Fibroblast of gingiva (primary cell): ENCODE results near the gene SNTA1.
"Not testable (repeated sequence)": the region's sequence is repeated elsewhere in the genome, so short reads cannot be mapped to it uniquely, and the experiment has no call there.

Experiments used
- DNase-seq: peaks from one replicate; pipeline ENCODE4 v3.0.0-alpha.2; 2011; ENCODE audit warnings: low read depth

Gene SNTA1

DNA sequence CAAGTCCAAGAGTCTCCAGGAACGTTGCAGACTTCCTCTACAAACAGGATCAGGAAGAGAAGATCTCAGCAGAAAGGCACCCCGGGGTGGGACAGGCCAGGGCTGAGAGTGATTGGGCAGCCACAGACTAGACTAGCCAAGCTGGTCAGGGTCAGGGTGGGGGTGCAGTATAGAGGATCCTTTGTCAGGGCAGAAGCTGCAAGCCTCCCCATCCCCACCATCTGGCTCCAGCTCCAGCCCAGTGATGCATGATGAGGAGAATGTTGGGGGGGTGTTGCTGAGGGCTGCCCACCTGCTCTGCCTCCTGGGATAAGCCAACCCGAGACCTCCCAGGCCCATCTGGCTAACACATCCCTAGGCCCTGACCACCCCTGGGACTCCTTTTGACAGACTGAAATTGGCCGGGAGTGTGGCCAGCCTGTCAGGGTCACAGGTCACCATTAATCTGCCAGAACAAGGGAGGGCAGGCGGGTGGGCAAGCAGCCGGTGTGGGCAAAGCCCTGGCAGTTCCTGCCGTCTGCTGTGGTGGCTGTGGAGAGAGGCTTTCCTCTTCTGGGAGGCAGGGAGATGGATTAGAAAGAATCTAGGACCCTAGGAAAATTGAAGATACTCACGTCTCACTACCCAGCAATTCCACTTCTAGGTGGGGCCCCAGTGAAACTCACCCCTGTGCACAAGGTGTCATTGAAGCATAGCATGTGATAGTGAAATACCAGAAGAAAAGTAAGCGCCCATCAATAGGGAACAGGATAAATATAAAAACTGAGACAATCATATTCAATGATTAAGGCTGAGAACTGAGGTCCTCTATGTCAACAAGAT, 22.1 kb upstream of the SNTA1 start:
- no peak for DNase-seq

DNA sequence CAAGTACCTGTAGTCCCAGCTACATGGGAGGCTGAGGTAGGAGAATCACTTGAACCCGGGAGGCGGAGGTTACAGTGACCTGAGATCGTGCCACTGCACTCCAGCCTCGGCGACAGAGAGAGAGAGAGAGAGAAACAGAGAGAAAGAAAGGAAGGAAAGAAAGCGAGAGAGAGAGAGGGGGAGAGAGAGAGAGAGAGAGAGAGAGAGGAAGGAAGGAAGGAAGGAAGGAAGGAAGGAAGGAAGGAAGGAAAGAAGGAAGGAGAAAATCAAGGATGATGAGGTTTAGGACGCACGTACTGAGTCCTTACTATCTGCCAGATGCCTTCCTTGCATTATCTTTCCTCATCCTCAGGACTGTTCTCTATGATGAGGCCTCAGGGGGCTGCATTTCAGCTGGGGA, 21.2 kb upstream of the SNTA1 start:
- not testable (repeated sequence) for DNase-seq

DNA sequence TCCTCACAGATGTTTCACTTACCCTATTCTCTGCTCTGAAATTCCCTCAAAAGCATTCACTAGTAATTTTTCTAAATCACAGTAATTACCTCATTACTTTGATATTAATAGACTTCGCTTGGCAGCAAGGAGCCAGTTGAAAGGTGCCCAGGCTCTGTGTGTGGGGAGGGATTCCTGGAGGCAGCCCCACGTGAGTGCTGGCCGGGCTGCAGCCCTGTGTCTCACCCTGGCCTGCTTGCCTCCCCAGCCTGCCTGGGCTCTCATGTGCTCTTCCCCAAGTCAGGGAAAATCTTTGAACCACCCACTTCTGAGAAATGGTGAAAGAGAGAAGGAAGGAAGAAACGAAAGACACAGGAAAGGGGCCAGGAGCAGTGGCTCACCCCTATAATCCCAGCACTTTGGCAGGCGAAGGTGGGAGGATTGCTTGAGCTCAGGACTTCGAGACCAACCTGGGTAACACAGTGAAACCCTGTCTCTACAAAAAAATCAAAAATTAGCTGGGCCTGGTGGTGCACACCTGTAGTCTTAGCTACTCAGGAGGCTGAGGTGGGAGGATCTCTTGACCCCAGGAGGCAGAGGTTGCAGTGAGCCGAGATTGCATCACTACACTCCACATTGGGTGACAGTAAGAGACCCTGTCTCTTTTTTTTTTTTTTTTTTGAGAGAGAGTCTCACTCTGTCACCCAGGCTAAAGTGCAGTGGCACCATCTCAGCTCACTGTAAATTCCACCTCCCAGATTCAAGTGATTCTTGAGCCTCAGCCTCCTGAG, 20.0 kb upstream of the SNTA1 start:
- DNase-seq: no peak

DNA sequence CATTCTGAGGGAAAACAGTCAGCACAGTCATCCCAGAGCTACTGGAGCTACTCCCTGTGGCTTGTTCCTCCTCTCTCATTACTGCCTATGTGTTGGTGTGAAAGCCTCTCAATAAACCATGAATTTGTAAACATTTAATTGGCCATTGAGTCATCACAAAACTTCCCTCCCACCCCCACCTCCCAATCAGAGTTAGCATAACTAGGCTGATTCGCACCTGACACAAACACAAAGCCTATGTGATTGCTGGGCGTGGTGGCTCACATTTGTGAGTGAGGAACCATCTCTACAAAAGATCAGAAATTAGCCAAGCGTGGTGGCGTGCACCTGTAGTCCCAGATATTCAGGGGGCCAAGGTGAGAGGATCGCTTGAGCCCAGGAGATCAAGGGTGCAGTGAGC, 17.1 kb upstream of the SNTA1 start:
- no peak for DNase-seq

DNA sequence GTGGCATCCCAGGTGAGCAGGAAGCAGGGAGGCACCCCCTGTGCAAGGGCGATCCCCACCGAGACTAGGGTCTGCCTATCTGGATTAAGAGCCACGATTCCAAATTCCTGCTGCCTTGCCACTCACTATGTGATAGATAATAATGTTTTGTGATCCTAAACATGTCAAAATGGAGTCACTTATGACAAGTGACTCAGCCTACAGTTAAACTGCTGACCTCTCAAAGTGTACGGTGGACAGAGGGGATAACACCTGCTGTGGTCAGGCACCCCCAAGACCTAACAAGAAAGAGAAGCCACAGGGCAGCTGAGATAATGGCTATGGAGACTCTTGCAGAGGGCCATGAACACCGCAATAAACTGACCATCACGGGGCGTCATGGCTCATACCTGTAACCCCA, 16.0 kb upstream of the SNTA1 start:
- DNase-seq: no peak

DNA sequence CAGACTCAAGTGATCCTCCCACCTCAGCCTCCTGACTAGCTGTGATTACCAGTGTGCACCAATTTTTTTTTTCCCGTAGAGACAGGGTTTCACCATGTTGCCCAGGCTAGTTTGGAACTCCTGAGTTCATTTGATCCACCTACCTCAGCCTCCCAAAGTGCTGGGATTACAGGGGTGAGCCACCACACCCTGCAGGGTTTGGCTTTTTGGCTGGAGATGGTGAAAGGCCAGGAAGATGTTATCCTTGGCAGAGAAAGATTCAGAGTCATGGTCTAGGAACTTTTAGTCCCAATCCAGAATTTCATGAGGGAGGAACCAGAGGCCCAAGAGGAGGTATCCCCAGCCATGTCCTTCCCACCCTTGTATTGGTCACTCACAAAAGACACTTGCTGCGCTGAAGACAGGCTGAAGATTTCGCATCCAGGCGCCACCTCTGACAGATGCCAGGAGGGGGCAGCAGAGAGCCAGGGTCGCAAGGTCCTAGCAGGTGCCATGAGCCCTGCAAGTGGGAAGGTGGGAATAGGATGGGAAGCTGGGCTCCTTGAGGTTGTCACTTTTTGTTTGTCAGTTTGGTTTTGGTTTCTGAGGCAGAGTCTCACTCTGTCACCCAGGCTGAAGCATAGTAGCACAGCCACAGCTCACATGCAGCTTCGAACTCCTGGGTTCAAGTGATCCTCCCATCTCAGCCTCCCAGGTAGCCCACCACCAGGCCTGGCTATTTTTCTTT, 13.5 kb upstream of the SNTA1 start:
- DNase-seq: peak; percentile 62

DNA sequence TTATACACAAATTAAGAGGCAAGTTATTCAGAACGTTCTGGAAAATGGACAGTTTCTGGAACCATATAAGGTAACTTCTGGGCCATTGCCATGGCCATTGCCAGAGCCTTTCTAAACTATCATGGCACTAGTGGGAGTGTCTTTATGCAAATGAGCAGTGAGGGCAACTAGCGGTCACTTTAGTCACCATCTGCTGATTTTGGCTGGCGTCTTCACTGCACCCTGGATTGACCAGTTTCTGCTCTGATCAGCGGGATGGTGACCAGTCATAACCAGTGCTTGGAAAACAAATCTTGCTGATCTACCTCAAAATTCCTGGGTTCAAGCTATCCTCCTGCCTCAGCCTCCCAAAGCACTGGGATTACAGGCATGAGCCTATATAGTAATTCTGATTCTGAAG, 7.3 kb upstream of the SNTA1 start:
- DNase-seq: no peak

DNA sequence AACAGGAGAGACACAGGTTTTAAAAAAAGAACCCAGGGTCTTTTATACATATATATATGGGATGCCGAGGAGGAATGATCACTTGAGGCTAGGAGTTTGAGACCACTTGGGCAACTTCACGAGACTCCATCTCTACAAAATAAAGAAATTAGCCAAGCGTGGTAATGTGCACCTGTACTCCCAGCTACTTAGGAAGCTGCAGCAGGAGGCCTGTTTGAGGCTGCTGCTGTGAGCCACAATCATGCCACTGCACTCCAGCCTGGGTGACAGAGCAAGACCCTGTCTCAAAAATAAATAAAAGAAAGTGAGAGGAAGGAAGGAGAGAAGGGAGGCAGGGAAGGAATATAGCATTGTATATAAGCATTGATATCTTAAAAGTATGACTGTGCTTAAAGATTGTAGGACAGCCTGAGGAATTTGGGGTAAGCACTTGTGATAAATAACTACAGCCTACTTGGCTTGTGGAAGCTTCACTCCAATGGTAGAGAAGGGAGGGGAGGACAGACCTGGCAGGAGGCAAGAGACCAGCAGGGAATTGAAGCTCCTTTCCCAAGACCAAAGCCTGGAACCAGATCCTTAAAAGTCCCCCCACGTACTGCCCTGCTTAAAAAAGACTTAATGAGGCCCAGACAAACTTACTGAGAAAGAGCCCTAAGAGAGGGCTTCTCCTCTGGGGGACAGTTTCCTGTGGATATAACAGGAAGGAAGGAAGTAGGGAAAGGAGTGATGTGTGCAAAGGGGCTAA, 2.5 kb upstream of the SNTA1 start:
- no peak for DNase-seq

DNA sequence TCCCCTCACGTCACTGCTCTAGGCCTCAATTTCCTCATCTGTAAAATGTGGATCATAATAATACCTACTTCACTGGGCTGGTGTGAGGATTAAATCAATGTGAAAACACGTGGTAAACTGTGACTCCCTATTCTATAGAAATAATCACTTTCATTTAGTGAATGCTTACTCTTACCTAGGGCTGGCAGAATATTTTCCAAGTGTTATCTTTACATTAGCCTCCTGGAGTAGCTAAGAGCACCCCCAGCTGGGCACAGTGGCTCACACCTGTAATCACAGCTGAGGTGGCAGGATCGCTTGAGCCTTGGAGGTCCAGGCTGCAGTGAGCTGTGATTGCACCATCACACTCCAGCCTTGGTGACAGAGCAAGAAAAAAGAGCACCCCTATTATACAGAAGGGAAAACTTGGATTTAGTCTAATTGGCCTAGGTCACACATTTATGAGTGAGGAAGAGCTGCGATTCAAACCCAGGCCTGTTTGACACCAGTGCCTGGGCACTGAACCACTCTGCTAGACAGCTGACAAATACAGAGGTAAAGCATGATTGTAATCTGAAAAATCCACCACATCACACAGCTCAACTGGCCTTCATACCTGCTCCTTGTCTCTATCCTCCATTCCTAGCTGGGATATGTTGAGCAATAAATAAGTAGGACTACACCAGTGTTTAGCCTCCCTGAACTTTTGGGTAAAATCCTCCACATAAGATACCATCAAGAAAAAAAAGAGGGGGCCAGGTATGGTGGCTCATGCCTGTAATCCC, 1.4 kb upstream of the SNTA1 start:
- DNase-seq: no peak

DNA sequence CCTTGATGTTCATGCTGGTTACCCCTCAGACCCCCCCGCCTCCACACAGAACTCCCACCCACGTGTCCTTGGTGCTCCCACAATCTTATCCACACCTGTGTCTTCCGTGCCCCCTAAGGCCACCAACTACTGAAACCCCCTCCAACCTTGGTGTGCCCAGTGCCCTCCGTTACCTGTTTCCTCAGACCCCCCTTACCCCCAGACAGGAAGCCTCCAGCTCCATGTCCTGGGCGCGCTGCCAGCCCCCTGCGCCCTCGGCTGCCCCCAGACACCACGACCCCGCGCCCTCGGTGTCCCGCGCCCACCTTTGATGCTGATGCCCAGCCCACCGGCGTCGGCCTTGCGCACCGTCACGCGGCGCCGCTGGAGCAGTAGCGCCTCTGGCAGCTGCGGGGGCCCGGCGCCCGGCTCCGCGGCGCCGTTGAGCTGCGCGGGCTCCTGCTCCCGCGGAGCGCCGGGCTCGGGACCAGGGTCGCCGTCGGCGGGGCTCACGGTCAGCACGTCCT, 504 bp downstream of the SNTA1 start:
- no peak for DNase-seq

DNA sequence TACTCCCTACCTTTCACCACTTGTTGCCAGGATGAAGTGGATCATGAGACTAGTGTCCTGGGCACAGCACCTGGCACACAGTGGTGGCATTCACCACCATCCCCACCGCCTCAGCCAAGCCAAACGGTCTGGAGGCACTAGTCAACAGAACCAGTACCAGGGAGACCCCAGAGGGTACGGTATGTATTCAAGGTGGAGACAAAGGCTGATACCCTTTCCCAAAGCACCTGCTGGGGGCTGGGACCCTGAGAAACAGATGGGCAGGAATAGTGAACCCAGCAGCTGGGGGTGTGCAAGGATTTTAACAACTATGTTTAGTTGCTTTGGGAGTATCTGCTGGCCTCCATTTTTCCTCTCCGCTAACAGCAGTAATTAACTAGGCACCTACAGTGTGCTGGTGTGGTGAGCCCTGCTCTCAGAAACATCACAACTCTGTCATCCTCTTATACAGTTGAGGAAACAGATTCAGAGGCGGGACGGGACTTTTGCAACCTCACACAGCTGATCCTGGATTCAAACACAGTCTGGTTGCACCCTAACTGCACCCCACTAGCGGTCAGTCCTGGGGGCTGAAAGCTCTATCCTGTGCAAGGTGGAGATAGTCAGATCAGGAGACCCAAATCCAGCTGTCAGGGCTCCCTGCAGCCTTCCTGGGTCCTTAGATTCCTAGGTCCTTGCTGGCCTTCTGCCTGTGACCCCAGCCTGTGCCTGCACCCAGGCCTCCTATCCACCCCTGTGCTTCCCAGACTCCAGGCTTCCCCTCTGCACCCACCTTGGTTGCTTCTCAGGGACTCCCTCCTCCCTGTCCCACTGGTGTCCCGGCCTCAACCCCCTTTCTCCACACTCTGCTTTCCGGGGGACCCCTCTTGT, 1.2 kb downstream of the SNTA1 start:
- DNase-seq: no peak

DNA sequence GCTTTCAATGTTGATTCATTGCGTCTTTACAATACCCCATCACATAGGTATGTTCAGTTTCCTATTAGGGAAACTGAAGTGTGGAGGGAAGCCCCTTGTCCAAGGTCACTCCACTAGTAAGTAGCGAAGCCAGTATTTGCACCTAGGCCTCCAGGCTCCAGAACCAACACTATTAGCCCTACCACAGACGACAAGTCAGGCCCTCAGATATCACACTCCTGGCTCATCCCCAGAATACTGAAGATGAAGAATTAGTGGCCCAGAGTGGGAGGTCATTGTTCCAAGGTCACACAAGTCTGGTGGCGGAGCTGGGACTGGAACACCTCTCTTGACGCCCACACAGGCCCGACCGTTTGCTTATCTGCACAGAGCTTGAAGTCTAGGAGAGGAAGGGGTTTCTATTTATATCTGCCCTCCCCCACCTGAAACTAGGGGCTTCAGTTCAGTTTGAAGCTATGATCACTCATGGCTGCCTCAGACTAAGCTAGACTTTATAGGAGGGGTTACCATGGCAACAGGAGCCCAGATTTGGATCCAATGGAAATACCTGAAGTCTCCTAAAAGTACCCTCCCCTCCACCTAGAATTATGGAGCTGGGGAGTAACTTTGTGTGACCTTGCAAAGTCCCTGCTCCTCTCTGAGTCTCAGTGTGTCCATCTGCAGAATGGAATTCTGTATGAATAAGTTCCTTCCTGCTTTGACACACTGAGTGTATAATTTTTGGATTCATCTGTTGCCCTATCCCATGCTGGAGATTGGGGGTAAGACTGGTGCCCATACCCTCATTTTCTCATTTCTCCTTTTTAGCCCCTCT, 2.2 kb downstream of the SNTA1 start:
- DNase-seq: no peak

DNA sequence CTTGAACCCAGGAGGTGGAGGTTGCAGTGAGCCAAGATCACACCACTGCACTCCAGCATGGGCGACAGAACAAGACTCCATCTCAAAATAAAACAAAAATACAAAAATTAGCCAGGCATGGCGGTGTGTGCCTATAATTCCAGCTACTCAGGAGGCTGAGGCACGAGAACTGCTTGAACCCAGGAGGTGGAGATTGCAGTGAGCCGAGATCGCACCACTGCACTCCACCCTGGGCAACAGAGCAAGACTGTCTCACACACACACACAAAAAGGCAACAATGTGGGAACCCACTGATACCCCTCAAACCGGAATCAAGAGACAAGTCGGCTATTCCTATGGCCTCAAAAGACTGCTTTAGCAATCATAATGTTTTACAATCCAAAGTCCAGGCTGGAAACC, 3.0 kb downstream of the SNTA1 start:
- DNase-seq: not testable (repeated sequence)

DNA sequence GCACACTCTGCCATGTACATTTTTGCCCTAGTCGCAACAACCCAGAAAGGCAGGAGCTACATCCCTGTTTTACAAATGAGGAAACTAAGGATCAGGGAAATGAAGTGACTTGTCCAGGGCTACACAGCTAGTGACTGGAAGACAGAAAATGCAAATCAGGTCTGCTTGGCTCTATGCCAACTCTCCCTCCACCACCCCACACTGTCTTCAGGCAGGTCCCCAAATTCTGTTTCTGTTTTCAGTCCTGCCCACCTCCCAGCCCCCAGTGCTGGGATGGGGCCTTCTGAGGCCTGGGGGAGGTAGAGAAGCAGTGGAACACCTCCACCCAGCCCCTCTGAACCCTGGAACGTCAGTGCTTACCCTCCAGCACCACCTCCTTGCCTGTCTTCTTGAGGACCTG, 5.1 kb downstream of the SNTA1 start:
- DNase-seq: no peak

DNA sequence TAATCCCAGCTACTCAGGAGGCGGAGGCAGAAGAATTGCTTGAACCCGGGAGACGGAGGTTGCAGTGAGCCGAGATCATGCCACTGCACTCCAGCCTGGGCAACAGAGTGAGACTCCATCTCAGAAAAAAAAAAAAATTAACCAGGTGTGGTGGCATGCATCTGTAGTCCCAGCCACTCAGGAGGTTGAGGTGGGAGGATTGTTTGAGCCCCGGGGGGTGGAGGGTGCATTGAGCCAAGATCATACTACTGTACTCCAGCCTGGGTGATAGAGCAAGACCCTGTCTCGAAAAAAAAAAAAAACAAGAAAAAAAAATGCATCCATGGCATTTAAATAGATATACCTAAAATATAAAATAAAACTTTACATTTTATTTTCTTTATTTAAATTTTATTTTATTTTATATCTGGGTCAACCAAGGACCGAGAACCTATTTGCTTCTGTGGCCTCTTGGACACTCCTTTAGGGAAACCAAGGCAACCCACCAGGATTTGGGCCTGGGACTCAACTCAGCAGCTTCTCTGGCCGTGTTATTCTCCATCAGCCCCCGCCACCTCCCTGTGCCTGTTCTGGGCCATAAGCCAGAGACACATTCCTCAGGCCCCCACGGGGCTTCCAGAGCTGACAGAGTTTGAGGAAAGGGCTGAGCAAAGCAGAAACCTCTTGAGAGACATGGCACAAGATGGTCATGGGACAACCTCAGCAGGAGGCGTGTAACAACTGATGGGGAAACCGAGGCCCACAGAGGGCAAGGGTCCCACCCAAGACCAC, 6.2 kb downstream of the SNTA1 start:
- DNase-seq: peak; percentile 32

DNA sequence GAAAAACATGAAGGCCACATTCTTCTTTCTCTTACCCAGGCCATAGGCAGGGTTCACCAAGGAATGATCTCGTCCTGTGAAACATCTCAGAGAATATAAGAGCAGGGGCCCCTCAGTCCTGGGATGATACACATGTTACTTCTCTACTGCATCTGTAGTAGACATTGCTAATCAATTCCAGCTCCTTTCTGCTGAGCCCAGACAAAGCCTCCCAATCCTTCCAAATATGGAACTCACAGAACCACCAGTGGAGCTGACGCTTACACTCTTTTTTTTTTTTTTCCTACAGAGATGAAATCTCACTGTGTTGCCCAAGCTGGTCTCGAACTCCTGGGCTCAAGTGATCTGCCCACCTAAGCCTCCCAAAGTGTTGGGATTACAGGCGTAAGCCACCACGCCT, 9.1 kb downstream of the SNTA1 start:
- DNase-seq: peak; percentile 37

DNA sequence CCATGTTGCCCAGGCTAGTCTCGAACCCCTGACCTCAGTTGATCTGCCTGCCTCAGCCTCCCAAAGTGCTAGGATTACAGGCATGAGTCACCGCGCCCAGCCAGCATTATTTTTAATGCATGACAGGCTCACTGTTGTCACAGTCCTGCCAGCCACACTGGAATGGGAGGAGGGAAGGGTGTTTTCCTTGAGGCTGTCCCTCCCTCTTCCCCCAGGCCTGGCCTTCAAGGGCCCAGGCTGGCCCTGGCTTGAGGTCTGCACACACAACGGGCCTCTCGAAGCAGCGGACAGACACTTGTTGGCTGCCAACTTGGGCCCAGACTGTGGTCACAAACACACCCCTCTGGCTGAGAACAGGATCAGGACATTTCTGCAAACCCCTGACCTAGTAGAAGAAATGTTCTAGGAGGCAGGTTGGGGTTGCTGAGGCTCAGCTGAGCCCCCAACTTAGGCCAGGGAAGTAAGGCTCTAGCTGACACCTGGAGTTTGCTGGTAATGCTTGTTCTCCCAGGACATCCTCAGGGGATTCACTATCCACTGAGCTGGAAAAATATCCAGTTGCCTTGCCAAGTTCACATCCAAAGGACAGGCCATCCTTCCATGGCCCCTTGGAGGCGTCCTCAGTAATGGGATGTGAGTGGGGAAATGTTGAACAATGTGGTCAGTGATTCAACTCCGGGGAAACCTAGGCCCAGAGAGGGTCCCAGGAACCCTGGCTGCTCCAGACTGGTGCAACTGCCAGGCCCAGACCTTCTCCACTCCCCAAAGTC, 9.9 kb downstream of the SNTA1 start:
- DNase-seq: peak; percentile 76
